Hepatocyte (in vitro differentiated cells): ENCODE results near the gene BLOC1S6.

Experiments used
- CTCF ChIP-seq: fragments of 200-600 bp; sonication (generic); IDR thresholded peaks from 2 replicates; pipeline ENCODE4 v1.5.1; 2016; ENCODE audit warnings: antibody characterized with exemption, mild to moderate bottlenecking; ENCODE audit not compliant: poor library complexity
- EZH2 ChIP-seq: fragments of 200-600 bp; sonication (generic); IDR thresholded peaks from 2 replicates; pipeline ENCODE4 v1.6.1; 2016; ENCODE audit warnings: antibody characterized with exemption, mild to moderate bottlenecking, borderline replicate concordance
- EZH2phosphoT487 ChIP-seq: fragments of 200-600 bp; sonication (generic); IDR thresholded peaks from one replicate; pipeline ENCODE4 v1.6.1; 2018; ENCODE audit warnings: antibody characterized with exemption, mild to moderate bottlenecking, low read depth, moderate library complexity; ENCODE audit not compliant: unreplicated experiment, severe bottlenecking

GRCh38 chr15:45540531-45540930 lies 46.6 kb upstream of the BLOC1S6 start:
- no peak for TF ChIP-seq CTCF
- TF ChIP-seq EZH2phosphoT487 = no peak
- TF ChIP-seq EZH2 = no peak
